ENCODE data around the gene SEC24B. TPM values are rescaled to one million over a fixed set of nuclear protein-coding genes. Genes with fewer than 3 reads are reported as not detected.

SEC24B gene
- total RNA-seq, 2 donors from 2014 or later = 42.5 to 48.6 TPM

DNA sequence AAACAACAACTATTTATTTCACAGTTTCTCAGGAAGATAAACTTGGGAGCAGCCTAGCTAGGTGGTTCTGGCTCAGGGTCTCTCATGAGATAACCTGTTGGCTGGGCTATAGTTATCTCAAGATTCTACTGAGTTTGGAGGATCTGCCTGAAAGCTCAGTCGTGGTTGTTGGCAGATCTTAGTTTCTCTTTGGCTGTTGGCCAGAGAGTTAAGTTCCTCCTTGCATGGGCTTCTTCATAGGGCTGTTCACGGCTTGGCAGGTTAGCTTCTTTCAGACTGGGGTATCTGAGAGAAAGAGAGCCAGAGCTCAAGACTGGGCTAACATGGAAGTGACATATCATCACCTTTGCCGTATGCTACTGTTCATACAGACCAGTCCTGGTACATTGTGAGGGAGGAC, 28.7 kb downstream of the SEC24B start:
- Mint-ChIP-seq H3K4me1 (peaks cover 3% of the 10 kb centered on the region), H3K4me3 (no peak overlapping the region), H3K27ac (no peak overlapping the region), H3K9me3 (no peaks in the 10 kb centered on the region), H3K36me3 (ENCODE audit: low read depth) (peaks cover 41% of the 10 kb centered on the region), H3K27me3 (ENCODE audit: insufficient read depth) (no peaks in the 10 kb centered on the region)
- no peak overlapping the region for H3K9ac ChIP-seq (ENCODE audit: extremely low read depth, low read length, poor library complexity, severe bottlenecking)
- no peak overlapping the region for H3K27ac ChIP-seq (ENCODE audit: low read depth, low read length)
- peaks cover 2% of the 10 kb centered on the region for H3K9me3 ChIP-seq (ENCODE audit: control insufficient read depth, low read length)
- H3K4me1 ChIP-seq (ENCODE audit: control insufficient read depth, insufficient read depth, low read length) = no peaks in the 10 kb centered on the region
- no peak overlapping the region for H3K4me3 ChIP-seq (ENCODE audit: low read length)
- peaks cover 50% of the 10 kb centered on the region for H3K36me3 ChIP-seq (ENCODE audit: control insufficient read depth, insufficient read depth, low read length)
- DNase-seq = no peak
- 97 to 100% methylated on average over 1 to 3 of the region's 3 CpGs for WGBS, 2 experiments (ENCODE audit: insufficient coverage in 1 of 2, insufficient read length in 1 of 2)
- no peaks in the 10 kb centered on the region for H3K27me3 ChIP-seq (ENCODE audit: control insufficient read depth, insufficient read depth, low read length, poor library complexity, severe bottlenecking)
- TF ChIP-seq, protein P1, sequence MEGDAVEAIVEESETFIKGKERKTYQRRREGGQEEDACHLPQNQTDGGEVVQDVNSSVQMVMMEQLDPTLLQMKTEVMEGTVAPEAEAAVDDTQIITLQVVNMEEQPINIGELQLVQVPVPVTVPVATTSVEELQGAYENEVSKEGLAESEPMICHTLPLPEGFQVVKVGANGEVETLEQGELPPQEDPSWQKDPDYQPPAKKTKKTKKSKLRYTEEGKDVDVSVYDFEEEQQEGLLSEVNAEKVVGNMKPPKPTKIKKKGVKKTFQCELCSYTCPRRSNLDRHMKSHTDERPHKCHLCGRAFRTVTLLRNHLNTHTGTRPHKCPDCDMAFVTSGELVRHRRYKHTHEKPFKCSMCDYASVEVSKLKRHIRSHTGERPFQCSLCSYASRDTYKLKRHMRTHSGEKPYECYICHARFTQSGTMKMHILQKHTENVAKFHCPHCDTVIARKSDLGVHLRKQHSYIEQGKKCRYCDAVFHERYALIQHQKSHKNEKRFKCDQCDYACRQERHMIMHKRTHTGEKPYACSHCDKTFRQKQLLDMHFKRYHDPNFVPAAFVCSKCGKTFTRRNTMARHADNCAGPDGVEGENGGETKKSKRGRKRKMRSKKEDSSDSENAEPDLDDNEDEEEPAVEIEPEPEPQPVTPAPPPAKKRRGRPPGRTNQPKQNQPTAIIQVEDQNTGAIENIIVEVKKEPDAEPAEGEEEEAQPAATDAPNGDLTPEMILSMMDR (conservative IDR thresholded peaks at IDR 0.05) = no peak

DNA sequence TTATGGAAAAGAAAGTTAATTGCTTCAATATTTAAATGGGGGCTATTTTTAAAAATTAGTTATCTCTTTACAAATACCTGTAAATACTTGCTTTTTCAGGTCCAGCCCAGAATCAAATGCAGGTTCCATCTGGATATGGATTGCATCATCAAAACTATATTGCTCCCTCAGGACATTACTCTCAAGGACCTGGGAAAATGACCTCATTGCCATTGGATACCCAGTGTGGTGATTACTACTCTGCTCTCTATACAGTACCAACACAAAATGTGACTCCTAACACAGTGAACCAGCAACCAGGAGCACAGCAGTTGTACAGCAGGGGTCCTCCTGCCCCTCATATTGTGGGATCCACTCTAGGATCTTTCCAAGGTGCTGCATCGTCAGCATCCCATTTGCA, 29.2 kb downstream of the SEC24B start:
- H3K36me3 Mint-ChIP-seq (ENCODE audit: low read depth) = peaks cover 41% of the 10 kb centered on the region

DNA sequence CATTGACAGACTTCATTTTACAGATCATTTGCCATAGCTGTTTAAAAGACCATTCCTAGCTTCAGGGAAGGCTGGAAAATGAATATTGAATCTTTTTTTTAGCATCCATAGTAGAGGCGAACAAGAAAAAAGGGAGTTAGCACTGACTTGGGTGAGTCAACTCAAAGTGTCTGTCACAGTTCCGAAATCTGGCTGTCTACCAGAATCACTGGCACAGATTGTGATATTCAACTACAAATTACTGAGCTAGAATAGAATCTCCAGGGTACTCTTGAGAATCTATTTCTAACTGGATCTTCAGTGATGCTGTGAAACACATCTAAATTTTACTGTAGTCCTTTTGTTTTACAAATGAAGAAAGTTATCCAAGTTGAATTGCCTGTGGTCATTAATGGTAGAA, 31.5 kb downstream of the SEC24B start:
- TF ChIP-seq, protein P1 (conservative IDR thresholded peaks at IDR 0.05) = no peak
- Histone ChIP-seq H3K4me3 (ENCODE audit: low read length) (no peak overlapping the region), H3K9ac (ENCODE audit: extremely low read depth, low read length, poor library complexity, severe bottlenecking) (no peak overlapping the region), H3K9me3 (ENCODE audit: control insufficient read depth, low read length) (no peaks in the 10 kb centered on the region), H3K36me3 (ENCODE audit: control insufficient read depth, insufficient read depth, low read length) (peaks cover 67% of the 10 kb centered on the region), H3K27ac (ENCODE audit: low read depth, low read length) (no peak overlapping the region), H3K27me3 (ENCODE audit: control insufficient read depth, insufficient read depth, low read length, poor library complexity, severe bottlenecking) (no peaks in the 10 kb centered on the region), H3K4me1 (ENCODE audit: control insufficient read depth, insufficient read depth, low read length) (no peaks in the 10 kb centered on the region)
- Mint-ChIP-seq H3K4me3 (no peak overlapping the region), H3K9me3 (no peaks in the 10 kb centered on the region), H3K27me3 (ENCODE audit: insufficient read depth) (no peaks in the 10 kb centered on the region), H3K4me1 (peaks cover 3% of the 10 kb centered on the region), H3K36me3 (ENCODE audit: low read depth) (peaks cover 51% of the 10 kb centered on the region), H3K27ac (no peak overlapping the region)
- 86 to 100% methylated on average over 2 of the region's 2 CpGs for WGBS, 2 experiments (ENCODE audit: insufficient coverage in 1 of 2, insufficient read length in 1 of 2)
- no peak for DNase-seq

More for the DNA sequence above, 29.2 kb downstream of the SEC24B start:
- Mint-ChIP-seq H3K27me3 (ENCODE audit: insufficient read depth) (no peaks in the 10 kb centered on the region), H3K4me3 (no peak overlapping the region), H3K4me1 (peaks cover 3% of the 10 kb centered on the region), H3K27ac (no peak overlapping the region), H3K9me3 (no peaks in the 10 kb centered on the region)
- no peaks in the 10 kb centered on the region for H3K9me3 ChIP-seq (ENCODE audit: control insufficient read depth, low read length)
- H3K27me3 ChIP-seq (ENCODE audit: control insufficient read depth, insufficient read depth, low read length, poor library complexity, severe bottlenecking) = no peaks in the 10 kb centered on the region
- TF ChIP-seq, protein P1 (conservative IDR thresholded peaks at IDR 0.05) = no peak
- no peak overlapping the region for H3K4me3 ChIP-seq (ENCODE audit: low read length)
- H3K9ac ChIP-seq (ENCODE audit: extremely low read depth, low read length, poor library complexity, severe bottlenecking) = no peak overlapping the region
- no peak for DNase-seq
- 80 to 98% methylated on average over 1 of the region's 1 CpG for WGBS, 2 experiments (ENCODE audit: insufficient coverage in 1 of 2, insufficient read length in 1 of 2)
- H3K27ac ChIP-seq (ENCODE audit: low read depth, low read length) = no peak overlapping the region
- peaks cover 50% of the 10 kb centered on the region for H3K36me3 ChIP-seq (ENCODE audit: control insufficient read depth, insufficient read depth, low read length)
- H3K4me1 ChIP-seq (ENCODE audit: control insufficient read depth, insufficient read depth, low read length) = no peaks in the 10 kb centered on the region

Data from endodermal cell (in vitro differentiated cells).